GM12878 (cell line): ENCODE results near the gene AKAP9. TPM values are rescaled to one million over a fixed set of nuclear protein-coding genes. Genes with fewer than 3 reads are reported as not detected.

ENCODE experiments used
- ATAC-seq: fragments of 200-7000 bp; cut with Tn5 transposase; 3 replicates; pipeline ENCODE4 v1.9.1; 2020; ENCODE audit warnings: mild to moderate bottlenecking, moderate library complexity
- BruUV-seq: library from RNA; stranded (reverse); fragments of 400-500 nt; replicated peaks from 2 replicates; lab custom pipeline; 2021; lab: Mats Ljungman, UMichigan
- CTCF ChIA-PET: fragments of 300-600 bp; sonication (Branson Sonifier 250); formaldehyde crosslinking; extraction: SDS; loops from one replicate; lab custom pipeline; 2021; ENCODE audit warnings: inconsistent platforms; lab: Yijun Ruan, JAX
- POLR2A ChIA-PET: fragments of 350-600 bp; formaldehyde crosslinking; extraction: SDS; loops from one replicate; lab custom pipeline; 2021; ENCODE audit warnings: inconsistent platforms; lab: Charles Lee
- RAD21 ChIA-PET: fragments of 300-600 bp; sonication (Branson Sonifier 250); formaldehyde crosslinking; loops from one replicate; lab custom pipeline; 2023; ENCODE audit warnings: antibody characterized with exemption; ENCODE audit not compliant: unreplicated experiment; lab: Charles Lee
- SMC1A ChIA-PET: fragments of 300-600 bp; sonication (Branson Sonifier 250); formaldehyde crosslinking; loops from one replicate; lab custom pipeline; 2023; ENCODE audit not compliant: unreplicated experiment, uncharacterized antibody; lab: Charles Lee
- DNase-seq: peaks from one replicate; pipeline ENCODE4 v3.0.0-alpha.2; 2011; ENCODE audit warnings: low read depth, low spot score
- FAIRE-seq: peaks from 3 replicates; lab custom pipeline; 2011; peaks lifted over from hg19 to GRCh38; lab: Jason Lieb, UNC
- H2AFZ ChIP-seq: 2 replicates; pipeline ENCODE4 v1.6.0; 2011; ENCODE audit warnings: low read depth, low read length, control low read depth; ENCODE audit not compliant: control insufficient read depth
- H3K27ac ChIP-seq: 2 replicates; pipeline ENCODE4 v1.5.1; 2011; ENCODE audit warnings: control low read depth; ENCODE audit not compliant: control insufficient read depth, insufficient read depth
- H3K27me3 ChIP-seq, 2 experiments: replicated peaks in 1 of 2; 2 replicates each; pipeline versions ENCODE4 v1.6.0 to v1.6.1; 2011; ENCODE audit warnings: low read length in 1 of 2; ENCODE audit not compliant: control insufficient read depth in 2 of 2, insufficient read depth in 2 of 2
- H3K36me3 ChIP-seq, 2 experiments: 2 replicates each; pipeline ENCODE4 v1.5.1; 2011; ENCODE audit warnings: low read length in 1 of 2; ENCODE audit not compliant: control insufficient read depth in 2 of 2, insufficient read depth in 2 of 2
- H3K4me1 ChIP-seq: 2 replicates; pipeline ENCODE4 v1.6.1; 2011; ENCODE audit warnings: mild to moderate bottlenecking, low read length, moderate library complexity, mixed read lengths; ENCODE audit not compliant: control insufficient read depth, insufficient read depth
- H3K4me2 ChIP-seq: 2 replicates; pipeline ENCODE4 v1.6.0; 2011; ENCODE audit warnings: control low read depth; ENCODE audit not compliant: control insufficient read depth, insufficient read depth
- H3K4me3 ChIP-seq: fragments of 200-600 bp; sonication (generic); 2 replicates; pipeline ENCODE4 v1.5.1; 2016
- H3K79me2 ChIP-seq: 2 replicates; pipeline ENCODE4 v1.6.0; 2011; ENCODE audit warnings: low read length; ENCODE audit not compliant: control insufficient read depth, insufficient read depth
- H3K9ac ChIP-seq: 2 replicates; pipeline ENCODE4 v1.8.0; 2011; ENCODE audit warnings: low read length, control low read depth, mixed read lengths; ENCODE audit not compliant: control insufficient read depth, insufficient read depth
- H3K9me3 ChIP-seq: replicated peaks from 3 replicates; pipeline ENCODE4 v1.5.1; 2011; ENCODE audit warnings: mild to moderate bottlenecking, low read length; ENCODE audit not compliant: control insufficient read depth, insufficient read depth
- H4K20me1 ChIP-seq: 2 replicates; pipeline ENCODE4 v1.6.0; 2011; ENCODE audit not compliant: control insufficient read depth, insufficient read depth
- ATF7 ChIP-seq: fragments of 450-650 bp; IDR thresholded peaks from 2 replicates; pipeline ENCODE4 v1.6.1; 2016; ENCODE audit warnings: low read depth, mild to moderate bottlenecking
- HDAC6 ChIP-seq: fragments of 200-600 bp; sonication (generic); IDR thresholded peaks from one replicate; pipeline ENCODE4 v1.8.0; 2017; ENCODE audit warnings: antibody characterized with exemption; ENCODE audit not compliant: unreplicated experiment
- SPI1 ChIP-seq: IDR thresholded peaks from 2 replicates; pipeline ENCODE4 v1.6.1; 2011; ENCODE audit warnings: low read depth, mild to moderate bottlenecking, low read length, moderate library complexity, borderline replicate concordance; ENCODE audit not compliant: insufficient read depth
- TCF3 ChIP-seq: IDR thresholded peaks from 2 replicates; pipeline ENCODE4 v1.6.1; 2012; ENCODE audit warnings: low read depth, mild to moderate bottlenecking, low read length, borderline replicate concordance; ENCODE audit not compliant: insufficient read depth
- WGBS: methylation state at CpG from one replicate; pipeline ENCODE4 v1.1.6; 2016; ENCODE audit warnings: low lambda C conversion rate; ENCODE audit not compliant: insufficient replicate concordance, insufficient coverage; ENCODE audit errors: missing lambda C conversion rate; 5-methylcytosine and 5-hydroxymethylcytosine counted together
- in situ Hi-C: fragments of 300-500 bp; cut with MboI; formaldehyde crosslinking; loops from 9 replicates; pipeline ENCODE4 v1.14.3; 2018; ENCODE audit warnings: mixed read lengths
- intact Hi-C: fragments of 100-400 bp; cut with micrococcal nuclease; formaldehyde crosslinking; loops from one replicate; pipeline ENCODE4 v1.14.2; 2022; ENCODE audit not compliant: unreplicated experiment
- polyA plus RNA-seq, 11 experiments: library from polyadenylated mRNA; depleted of rRNA in 4 of 11; unstranded in 6 of 11; stranded (reverse) in 5 of 11; fragments of >200 nt; fragmentation: Nextera tagmentation in 4 of 11; fragmentation: Illumina TruSeq in 1 of 11; extraction: Ambion mirVana in 4 of 11; extraction: Trizol in 1 of 11; gene quantifications; 1 replicate in 1 of 11; 2 replicates in 10 of 11; pipeline versions ENCODE4 v1.2.1 to v1.2.3, GENCODE V29; 2011 to 2016; ENCODE audit warnings: inconsistent platforms in 2 of 11, missing spikeins in 2 of 11, low read depth in 1 of 11
- total RNA-seq, 4 experiments: library from RNA; depleted of rRNA in 3 of 4; stranded (reverse); fragments of >200 nt in 3 of 4; fragmentation: Illumina TruSeq in 1 of 4; extraction: Trizol in 1 of 4; gene quantifications; 2 replicates each; pipeline versions ENCODE4 v1.2.1 to v1.2.3, GENCODE V29; 2013 to 2021
- TF ChIP-seq, protein P1 (sequence below), 3 experiments: IDR thresholded peaks in 2 of 3; conservative IDR thresholded peaks in 1 of 3; 2 replicates each; pipeline ENCODE4 v1.5.1; 2011; ENCODE audit warnings: low read depth in 3 of 3, low read length in 3 of 3, mild to moderate bottlenecking in 3 of 3, control low read depth in 2 of 3, moderate library complexity in 2 of 3, inconsistent platforms in 1 of 3, mixed read lengths in 1 of 3; ENCODE audit not compliant: control insufficient read depth in 2 of 3, insufficient read depth in 1 of 3; ENCODE audit errors: extremely low read depth in 1 of 3
- TF ChIP-seq, protein P2 (sequence below): fragments of 150-350 bp; IDR thresholded peaks from 2 replicates; pipeline ENCODE4 v1.6.1; 2016; ENCODE audit warnings: low read depth, low read length

AKAP9 gene
- total and polyA plus RNA-seq, 10 of the 15 experiments (the other 5 are each of a cell fraction or from before 2014, with no cell fraction given), result 21.1 to 62.8 (median 31.6) TPM

DNA sequence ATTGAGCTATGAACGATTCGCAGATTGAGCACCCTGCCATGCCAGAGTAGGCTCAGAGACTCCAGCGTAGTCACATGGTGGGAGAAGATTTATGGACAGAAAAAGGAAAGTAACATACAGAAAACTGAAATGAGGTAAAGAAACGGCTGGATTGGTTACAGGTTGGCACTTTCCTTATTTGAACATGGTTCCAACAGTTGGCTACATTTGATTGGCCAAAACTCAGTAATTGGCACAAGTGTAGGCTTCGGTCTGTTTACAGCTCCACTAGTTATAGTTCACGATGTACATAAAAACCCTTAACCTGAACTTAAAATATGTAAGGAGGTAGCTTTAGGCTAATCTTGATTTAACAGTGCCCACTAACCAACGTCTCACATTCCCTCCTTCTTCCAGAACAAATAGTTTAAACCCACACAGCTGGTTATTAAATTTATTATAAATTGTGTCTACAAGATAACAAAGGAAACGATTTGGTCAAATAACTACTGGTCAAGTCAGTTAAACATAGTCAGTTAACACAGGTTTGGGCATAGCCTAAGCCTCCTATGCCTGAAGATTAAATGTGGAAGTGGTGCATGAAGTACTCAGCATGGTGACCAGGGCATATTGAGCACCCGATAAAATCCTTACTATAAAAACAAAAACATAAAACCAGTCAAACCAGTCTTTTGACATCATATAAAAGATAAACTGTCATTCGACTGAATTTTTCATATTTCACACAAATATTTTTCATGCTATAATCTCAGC, 42.2 kb upstream of the AKAP9 start:
- 62% methylated on average over 10 of the region's 10 CpGs for WGBS
- SMC1A ChIA-PET, result no interaction called here
- intact Hi-C loops, result no loop called here
- BruUV-seq, result no TSS peak
- Histone ChIP-seq H4K20me1 (no peaks in the 10 kb centered on the region), H3K27me3 (no peaks in the 10 kb centered on the region), H3K4me2 (no peak overlapping the region), H3K9me3 (no peaks in the 10 kb centered on the region), H3K9ac (no peak overlapping the region), H3K36me3 (no peaks in the 10 kb centered on the region), H3K4me3 (no peak overlapping the region), H3K79me2 (no peaks in the 10 kb centered on the region), H3K27ac (no peak overlapping the region), H3K4me1 (no peaks in the 10 kb centered on the region), H2AFZ (no peak overlapping the region)
- RAD21 ChIA-PET, result interaction anchor here (0.9 kb wide), 1 partner anchor 18 kb away, joined by 3 read pairs; the partner anchor contains the start of gene MTERF1
- CTCF ChIA-PET, result interaction anchor here (0.6 to 1.5 kb wide), 5 partner anchors 13 to 676 kb away, joined by 3 to 4 read pairs (median 3); partner anchors contain the start of gene GATAD1
- FAIRE-seq (no peak), ATAC-seq (no peak), DNase-seq (no peak)
- no peak for TF ChIP-seq TCF3
- TF ChIP-seq ATF7, result no peak
- no peak for TF ChIP-seq HDAC6
- TF ChIP-seq, protein P1, sequence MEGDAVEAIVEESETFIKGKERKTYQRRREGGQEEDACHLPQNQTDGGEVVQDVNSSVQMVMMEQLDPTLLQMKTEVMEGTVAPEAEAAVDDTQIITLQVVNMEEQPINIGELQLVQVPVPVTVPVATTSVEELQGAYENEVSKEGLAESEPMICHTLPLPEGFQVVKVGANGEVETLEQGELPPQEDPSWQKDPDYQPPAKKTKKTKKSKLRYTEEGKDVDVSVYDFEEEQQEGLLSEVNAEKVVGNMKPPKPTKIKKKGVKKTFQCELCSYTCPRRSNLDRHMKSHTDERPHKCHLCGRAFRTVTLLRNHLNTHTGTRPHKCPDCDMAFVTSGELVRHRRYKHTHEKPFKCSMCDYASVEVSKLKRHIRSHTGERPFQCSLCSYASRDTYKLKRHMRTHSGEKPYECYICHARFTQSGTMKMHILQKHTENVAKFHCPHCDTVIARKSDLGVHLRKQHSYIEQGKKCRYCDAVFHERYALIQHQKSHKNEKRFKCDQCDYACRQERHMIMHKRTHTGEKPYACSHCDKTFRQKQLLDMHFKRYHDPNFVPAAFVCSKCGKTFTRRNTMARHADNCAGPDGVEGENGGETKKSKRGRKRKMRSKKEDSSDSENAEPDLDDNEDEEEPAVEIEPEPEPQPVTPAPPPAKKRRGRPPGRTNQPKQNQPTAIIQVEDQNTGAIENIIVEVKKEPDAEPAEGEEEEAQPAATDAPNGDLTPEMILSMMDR (IDR thresholded peaks at IDR 0.05 in 2 of 3, conservative IDR thresholded peaks at IDR 0.05 in 1 of 3; ENCODE audit: control insufficient read depth in 2 of 3, extremely low read depth in 1 of 3, insufficient read depth in 1 of 3, low read depth in 3 of 3, low read length in 3 of 3), result no peak
- TF ChIP-seq, protein P2, sequence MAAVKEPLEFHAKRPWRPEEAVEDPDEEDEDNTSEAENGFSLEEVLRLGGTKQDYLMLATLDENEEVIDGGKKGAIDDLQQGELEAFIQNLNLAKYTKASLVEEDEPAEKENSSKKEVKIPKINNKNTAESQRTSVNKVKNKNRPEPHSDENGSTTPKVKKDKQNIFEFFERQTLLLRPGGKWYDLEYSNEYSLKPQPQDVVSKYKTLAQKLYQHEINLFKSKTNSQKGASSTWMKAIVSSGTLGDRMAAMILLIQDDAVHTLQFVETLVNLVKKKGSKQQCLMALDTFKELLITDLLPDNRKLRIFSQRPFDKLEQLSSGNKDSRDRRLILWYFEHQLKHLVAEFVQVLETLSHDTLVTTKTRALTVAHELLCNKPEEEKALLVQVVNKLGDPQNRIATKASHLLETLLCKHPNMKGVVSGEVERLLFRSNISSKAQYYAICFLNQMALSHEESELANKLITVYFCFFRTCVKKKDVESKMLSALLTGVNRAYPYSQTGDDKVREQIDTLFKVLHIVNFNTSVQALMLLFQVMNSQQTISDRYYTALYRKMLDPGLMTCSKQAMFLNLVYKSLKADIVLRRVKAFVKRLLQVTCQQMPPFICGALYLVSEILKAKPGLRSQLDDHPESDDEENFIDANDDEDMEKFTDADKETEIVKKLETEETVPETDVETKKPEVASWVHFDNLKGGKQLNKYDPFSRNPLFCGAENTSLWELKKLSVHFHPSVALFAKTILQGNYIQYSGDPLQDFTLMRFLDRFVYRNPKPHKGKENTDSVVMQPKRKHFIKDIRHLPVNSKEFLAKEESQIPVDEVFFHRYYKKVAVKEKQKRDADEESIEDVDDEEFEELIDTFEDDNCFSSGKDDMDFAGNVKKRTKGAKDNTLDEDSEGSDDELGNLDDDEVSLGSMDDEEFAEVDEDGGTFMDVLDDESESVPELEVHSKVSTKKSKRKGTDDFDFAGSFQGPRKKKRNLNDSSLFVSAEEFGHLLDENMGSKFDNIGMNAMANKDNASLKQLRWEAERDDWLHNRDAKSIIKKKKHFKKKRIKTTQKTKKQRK, result no peak
- no peak for TF ChIP-seq SPI1
- in situ Hi-C loops, result no loop called here
- POLR2A ChIA-PET, result no interaction called here
